ENCODE results near the gene HGFAC.

HGFAC gene

GRCh38 chr4:3427134-3427476 lies 14.7 kb upstream of the HGFAC start:
- no peak for DNase-seq

- no peak for DNase-seq
These were observed 13.9 kb upstream of the HGFAC start for GRCh38 chr4:3427706-3428446.

DNA sequence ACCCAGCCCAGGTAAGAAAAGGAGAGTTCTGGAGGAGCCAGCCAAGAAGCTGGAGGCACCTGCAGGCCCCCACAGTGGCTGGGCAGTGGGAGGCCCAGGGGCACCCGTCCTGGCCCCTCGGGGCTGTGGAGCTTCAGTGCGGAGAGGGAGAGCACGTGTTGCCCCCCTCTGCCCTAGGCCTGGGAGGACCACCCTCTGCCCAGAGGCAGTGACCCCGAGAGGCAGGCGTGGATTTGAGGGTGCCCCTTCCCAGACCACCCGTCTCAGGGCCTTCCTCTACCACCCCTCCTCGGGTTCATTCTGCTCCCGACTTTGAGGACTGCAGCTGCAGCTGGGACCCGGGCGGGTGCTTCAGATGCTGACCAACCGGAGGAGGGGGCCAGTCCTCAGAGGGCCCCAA lies 12.1 kb upstream of the HGFAC start:
- no peak for DNase-seq

DNA sequence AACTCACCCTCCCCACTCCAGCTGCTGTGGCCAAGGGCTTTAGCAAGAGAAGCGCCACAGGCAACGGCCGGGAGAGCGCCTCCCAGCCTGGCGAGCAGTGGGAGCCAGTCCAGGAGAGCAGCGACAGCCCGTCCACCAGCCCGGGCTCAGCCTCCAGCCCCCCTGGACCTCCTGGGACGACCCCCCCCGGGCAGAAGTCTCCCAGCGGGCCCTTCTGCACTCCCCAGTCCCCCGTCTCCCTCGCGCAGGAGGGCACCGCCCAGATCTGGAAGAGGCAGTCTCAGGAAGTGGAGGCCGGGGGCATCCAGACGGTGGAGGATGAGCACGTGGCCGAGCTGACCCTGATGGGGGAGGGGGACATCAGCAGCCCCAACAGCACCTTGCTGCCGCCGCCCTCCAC lies 11.2 kb upstream of the HGFAC start:
- DNase-seq: no peak

GRCh38 chr4:3431446-3431993 lies 10.2 kb upstream of the HGFAC start:
- no peak for DNase-seq

GRCh38 chr4:3432381-3432790 lies 9.4 kb upstream of the HGFAC start:
- DNase-seq: no peak

DNA sequence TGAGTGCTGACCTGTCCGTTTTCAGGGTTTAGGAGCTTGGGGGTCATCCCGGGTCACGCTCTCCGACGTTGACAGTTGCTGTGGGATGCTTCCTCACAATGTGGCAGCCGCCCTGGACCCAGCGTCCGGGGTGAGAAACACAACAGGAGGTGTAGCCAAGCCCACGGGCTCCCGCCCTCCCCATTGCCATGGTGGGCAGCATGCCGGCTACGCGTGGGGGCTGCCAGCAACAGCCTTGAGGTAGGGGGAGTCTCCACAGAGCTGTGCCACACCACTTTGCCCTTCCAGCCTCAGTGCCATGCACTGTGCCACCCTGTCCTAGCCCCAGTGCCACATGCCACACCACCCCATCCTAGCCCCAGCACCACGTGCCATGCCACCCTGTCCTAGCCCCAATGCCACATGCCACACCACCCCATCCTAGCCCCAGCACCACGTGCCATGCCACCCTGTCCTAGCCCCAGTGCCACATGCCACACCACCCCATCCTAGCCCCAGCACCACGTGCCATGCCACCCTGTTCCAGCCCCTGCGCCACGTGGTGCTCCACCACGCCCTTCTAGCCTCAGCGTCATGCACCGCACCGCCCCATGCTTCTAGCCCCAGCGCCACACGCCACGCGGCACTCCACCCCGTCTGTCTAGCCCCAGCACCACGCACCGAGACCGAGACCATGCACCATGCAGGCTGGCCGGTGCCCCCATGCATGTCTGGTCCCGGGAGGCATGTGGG lies 8.5 kb upstream of the HGFAC start:
- no peak for DNase-seq

GRCh38 chr4:3434881-3435685 lies 6.7 kb upstream of the HGFAC start:
- no peak for DNase-seq

- no peak for DNase-seq
These were observed 6.1 kb upstream of the HGFAC start for GRCh38 chr4:3435686-3435956.

DNA sequence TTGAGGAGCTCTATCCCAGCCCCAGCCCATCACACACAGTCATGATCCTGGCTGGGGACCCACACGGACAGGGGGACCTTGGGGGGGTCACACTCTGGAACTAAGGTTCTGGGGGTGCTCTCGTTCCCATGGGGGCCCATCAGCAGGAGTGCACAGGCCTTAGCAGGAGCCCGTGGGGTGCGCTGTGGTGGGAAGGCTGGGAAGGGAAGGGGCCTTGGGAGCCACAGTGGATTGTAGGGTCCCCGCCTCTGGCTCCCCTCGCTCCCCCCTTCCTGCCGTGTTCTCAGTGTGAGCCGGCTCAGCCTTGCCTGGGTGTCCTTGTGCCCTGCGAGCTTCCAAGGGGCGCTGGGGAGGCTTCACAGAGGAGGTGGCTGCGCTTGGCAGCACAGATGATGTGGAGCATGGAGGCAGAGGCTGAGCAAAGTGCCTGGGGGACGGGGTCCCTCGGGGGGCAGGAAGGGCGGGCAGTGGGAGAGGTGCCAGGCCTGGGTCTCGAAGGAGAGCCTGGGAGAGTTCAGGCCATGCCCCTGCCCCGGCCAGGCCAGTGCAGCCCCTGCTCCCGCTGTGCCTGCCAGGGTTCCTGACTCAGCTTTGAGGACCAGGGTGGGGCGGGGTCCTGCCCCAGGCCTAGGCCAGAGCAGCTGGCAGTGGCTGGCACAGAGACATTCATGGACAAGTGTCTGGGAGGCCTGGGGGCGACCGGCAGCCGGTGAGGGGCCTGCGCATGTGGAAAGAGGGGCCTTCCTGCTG lies 5.5 kb upstream of the HGFAC start:
- DNase-seq: no peak

DNA sequence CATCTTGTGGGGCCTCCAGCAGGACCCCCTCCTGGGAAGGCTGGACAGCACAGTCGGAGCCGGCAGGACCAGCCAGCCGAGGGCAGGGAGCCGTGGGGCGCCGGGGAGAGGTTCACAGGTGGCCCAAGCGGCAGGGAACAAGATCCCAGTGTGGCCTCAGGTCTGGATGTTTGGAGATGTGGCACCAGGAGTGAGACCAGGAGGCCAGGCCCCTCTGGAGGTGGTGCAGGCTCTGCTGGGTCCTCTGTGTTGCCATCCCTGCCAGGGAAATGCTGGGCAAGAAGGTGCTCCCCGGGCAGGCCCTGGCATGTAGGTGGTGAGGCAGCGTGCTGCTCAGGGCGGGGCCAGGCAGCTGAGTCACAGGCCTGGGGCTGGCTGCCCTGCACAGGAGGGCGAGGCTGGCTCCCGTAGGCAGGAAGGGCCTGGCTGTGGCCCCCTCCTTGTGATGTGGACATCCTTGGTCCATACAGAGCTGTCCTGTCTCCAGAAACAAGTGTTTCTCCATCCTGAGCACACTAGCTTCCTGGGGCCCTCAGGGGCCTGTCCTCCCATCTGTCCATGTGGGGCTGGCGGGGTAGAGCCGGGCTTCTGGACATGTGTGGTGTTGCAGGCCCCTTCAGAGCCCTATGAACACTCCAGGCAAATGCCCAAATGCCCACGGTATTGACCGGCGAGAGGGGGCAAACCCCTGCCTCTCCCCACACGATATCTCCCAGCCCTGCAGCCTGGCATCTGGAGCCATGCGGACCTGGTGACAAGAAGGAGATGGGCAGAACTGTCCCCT lies 4.8 kb upstream of the HGFAC start:
- DNase-seq: peak; percentile 29

DNA sequence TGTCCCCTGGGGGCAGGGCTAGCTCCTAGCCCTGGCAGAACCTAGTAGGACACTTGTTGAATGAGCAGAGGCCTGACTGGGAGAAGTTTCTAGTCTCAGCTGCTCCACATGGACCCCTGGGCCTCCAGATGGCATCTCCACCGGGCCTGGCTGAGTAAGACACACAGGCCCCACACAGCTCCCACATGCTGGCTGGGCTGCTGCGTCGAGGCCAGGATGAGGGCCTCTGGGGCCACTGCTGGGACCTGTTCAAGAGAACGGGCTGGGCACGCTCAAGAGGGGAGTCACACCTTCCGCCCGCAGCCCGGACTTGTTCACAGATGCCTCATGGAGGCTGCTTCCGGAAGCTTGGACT lies 4.2 kb upstream of the HGFAC start:
- DNase-seq: no peak

GRCh38 chr4:3437998-3438846 lies 3.5 kb upstream of the HGFAC start:
- no peak for DNase-seq

- DNase-seq: no peak
These were observed 3.0 kb upstream of the HGFAC start for GRCh38 chr4:3438847-3439180.

DNA sequence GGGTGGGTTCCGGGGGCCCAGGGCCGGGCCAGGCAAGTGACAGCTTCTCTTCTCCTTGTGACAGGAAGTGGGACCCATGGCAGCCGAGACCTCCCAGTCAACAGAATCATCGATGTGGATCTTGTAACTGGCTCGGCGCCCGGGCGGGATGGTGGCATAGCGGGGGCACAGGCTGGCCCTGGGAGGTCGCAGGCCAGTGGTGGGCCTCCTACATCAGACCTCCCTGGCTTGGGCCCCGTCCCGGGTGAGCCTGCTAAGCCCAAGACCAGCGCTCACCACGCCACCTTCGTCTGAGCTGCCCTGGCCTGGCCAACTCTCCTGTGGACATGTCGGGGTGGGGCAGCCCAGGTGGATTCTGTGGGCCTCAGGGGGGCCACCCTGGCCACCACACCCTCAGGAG lies 2.4 kb upstream of the HGFAC start:
- no peak for DNase-seq

GRCh38 chr4:3440011-3440410 lies 1.8 kb upstream of the HGFAC start:
- DNase-seq: no peak

DNA sequence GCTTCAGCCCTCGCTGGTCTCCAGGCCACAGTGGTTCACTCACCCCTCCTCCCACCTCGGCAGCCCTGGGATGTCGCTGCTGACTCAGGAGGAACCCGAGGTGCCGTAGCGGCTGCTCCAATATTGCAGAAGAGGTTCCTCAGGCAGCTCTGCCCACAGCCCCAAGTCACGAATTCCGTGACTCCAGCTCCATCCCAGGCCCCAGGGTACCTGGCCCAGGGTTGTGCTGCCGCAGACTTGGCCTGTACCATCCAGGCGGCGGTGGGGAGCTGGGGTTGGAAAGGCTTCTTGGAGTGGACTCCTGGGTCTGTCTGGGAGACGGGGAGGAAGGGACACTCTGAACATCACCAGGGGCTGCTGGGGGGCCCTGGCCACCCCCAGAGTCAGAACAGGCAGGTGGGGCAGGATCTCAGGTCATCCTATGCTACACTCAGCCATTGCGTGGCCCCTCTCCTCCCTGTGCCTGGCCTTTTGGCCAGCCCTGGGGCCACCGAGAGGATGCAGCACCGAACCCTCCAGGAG lies 728 bp upstream of the HGFAC start:
- peak; percentile 42 for DNase-seq

- no peak for DNase-seq
These were observed 741 bp downstream of the HGFAC start for GRCh38 chr4:3442460-3442958.

DNA sequence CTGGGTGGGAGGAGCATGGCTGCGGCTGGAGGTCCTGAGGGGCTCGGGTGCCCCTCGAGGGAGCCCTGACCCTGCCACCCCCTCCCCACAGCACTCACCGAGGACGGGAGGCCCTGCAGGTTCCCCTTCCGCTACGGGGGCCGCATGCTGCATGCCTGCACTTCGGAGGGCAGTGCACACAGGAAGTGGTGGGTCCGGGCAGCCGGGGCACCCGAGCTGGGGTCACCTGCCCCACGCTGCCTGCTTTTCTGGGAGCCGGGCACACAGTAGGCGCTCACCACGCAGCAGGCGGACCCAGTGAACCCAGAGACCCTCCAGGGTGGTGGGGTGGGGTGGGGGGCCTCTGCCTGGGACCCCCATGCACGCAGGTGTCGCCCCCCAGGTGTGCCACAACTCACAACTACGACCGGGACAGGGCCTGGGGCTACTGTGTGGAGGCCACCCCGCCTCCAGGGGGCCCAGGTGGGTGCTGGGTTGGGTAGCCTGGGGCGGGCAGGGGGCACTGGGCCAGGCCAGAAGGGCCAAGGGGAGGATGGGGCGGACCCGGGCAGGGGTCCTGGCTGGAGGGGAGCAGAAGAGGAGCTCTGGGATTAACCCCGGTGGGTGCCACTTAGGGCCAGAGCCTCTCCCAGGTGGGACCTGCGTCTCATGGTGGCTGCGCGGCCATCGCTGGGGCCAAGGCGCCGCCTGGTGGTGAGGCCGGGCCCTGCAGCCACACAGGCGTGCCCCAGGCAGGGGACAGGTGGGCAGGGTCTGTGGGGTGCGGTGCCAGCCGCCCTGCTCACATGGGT lies 1.4 kb downstream of the HGFAC start:
- peak; percentile 36 for DNase-seq

GRCh38 chr4:3443750-3444309 lies 2.1 kb downstream of the HGFAC start:
- DNase-seq: no peak
